Neural progenitor cell (in vitro differentiated cells): ENCODE data around the gene P2RX5. TPM values are rescaled to one million over a fixed set of nuclear protein-coding genes. Genes with fewer than 3 reads are reported as not detected.

Experiments used
- DNase-seq: peaks from one replicate; pipeline ENCODE4 v3.0.0-alpha.2; 2016; ENCODE audit warnings: low spot score
- H2AFZ ChIP-seq: fragments of 200-600 bp; sonication (generic); replicated peaks from 2 replicates; pipeline ENCODE4 v1.6.1; 2016; ENCODE audit warnings: antibody characterized with exemption
- H3F3A ChIP-seq: fragments of 200-600 bp; sonication (generic); 2 replicates; pipeline ENCODE4 v1.6.1; 2016; ENCODE audit warnings: antibody characterized with exemption, low read depth
- H3K27ac ChIP-seq: fragments of 200-600 bp; sonication (generic); 2 replicates; pipeline ENCODE4 v1.5.1; 2016; ENCODE audit warnings: mild to moderate bottlenecking
- H3K27me3 ChIP-seq: fragments of 200-600 bp; sonication (generic); 2 replicates; pipeline ENCODE4 v1.6.1; 2016; ENCODE audit warnings: mild to moderate bottlenecking, moderate library complexity
- H3K36me3 ChIP-seq: fragments of 200-600 bp; sonication (generic); 2 replicates; pipeline ENCODE4 v1.5.1; 2016
- H3K4me1 ChIP-seq: fragments of 200-600 bp; sonication (generic); 2 replicates; pipeline ENCODE4 v1.6.1; 2016; ENCODE audit warnings: mixed run types
- H3K4me2 ChIP-seq: fragments of 200-600 bp; sonication (generic); 2 replicates; pipeline ENCODE4 v1.6.1; 2016
- H3K4me3 ChIP-seq: fragments of 200-600 bp; sonication (generic); 2 replicates; pipeline ENCODE4 v1.5.1; 2016
- H3K79me2 ChIP-seq: fragments of 200-600 bp; sonication (generic); 2 replicates; pipeline ENCODE4 v1.6.1; 2016; ENCODE audit warnings: low read depth
- H3K9ac ChIP-seq: fragments of 200-600 bp; sonication (generic); 2 replicates; pipeline ENCODE4 v1.6.1; 2016
- H3K9me3 ChIP-seq: fragments of 200-600 bp; sonication (generic); 2 replicates; pipeline ENCODE4 v1.5.1; 2016; ENCODE audit warnings: low read depth
- H4K20me1 ChIP-seq: fragments of 200-600 bp; sonication (generic); 2 replicates; pipeline ENCODE4 v1.6.1; 2016; ENCODE audit warnings: low read depth
- H3K27ac Mint-ChIP-seq: 3 replicates; pipeline ENCODE4 v1.8.0; 2021; ENCODE audit warnings: mixed read lengths
- H3K27me3 Mint-ChIP-seq: 2 replicates; pipeline ENCODE4 v1.8.0; 2022; ENCODE audit warnings: low read depth, mild to moderate bottlenecking, inconsistent platforms, moderate library complexity, mixed read lengths; ENCODE audit not compliant: insufficient read depth
- H3K36me3 Mint-ChIP-seq: 3 replicates; pipeline ENCODE4 v1.8.0; 2021; ENCODE audit warnings: mixed read lengths
- H3K4me1 Mint-ChIP-seq: 3 replicates; pipeline ENCODE4 v1.8.0; 2021; ENCODE audit warnings: mixed read lengths
- H3K4me3 Mint-ChIP-seq: 3 replicates; pipeline ENCODE4 v1.8.0; 2021; ENCODE audit warnings: mild to moderate bottlenecking, moderate library complexity, mixed read lengths
- H3K9me3 Mint-ChIP-seq: 3 replicates; pipeline ENCODE4 v1.8.0; 2020; ENCODE audit warnings: mixed read lengths
- EZH2 ChIP-seq: fragments of 200-600 bp; sonication (generic); IDR thresholded peaks from 2 replicates; pipeline ENCODE4 v1.6.1; 2017; ENCODE audit warnings: antibody characterized with exemption, mild to moderate bottlenecking, moderate library complexity
- EZH2phosphoT487 ChIP-seq: fragments of 200-600 bp; sonication (generic); IDR thresholded peaks from 2 replicates; pipeline ENCODE4 v1.6.1; 2017; ENCODE audit warnings: antibody characterized with exemption
- total RNA-seq: library from RNA; depleted of rRNA; stranded (reverse); fragments of >200 nt; gene quantifications from 2 replicates; pipeline ENCODE4 v1.2.3, GENCODE V29; 2015; ENCODE audit warnings: low replicate concordance
- TF ChIP-seq, protein P1 (sequence below): fragments of 200-600 bp; sonication (generic); IDR thresholded peaks from 2 replicates; pipeline ENCODE4 v1.5.1; 2017; ENCODE audit warnings: antibody characterized with exemption, mild to moderate bottlenecking

Gene P2RX5
- total RNA-seq, 1 donor from 2014 or later = not detected

GRCh38 chr17:3626831-3627768 lies 68.9 kb downstream of the P2RX5 start:
- peaks cover 6% of the 10 kb centered on the region for H3K79me2 ChIP-seq
- no peaks in the 10 kb centered on the region for H3K9me3 ChIP-seq
- no peak overlapping the region for H3K4me2 ChIP-seq
- Mint-ChIP-seq H3K4me1 (no peaks in the 10 kb centered on the region), H3K9me3 (no peaks in the 10 kb centered on the region), H3K27me3 (no peaks in the 10 kb centered on the region), H3K36me3 (peaks cover 26% of the 10 kb centered on the region), H3K27ac (no peak overlapping the region), H3K4me3 (no peak overlapping the region)
- TF ChIP-seq EZH2phosphoT487 (no peak), EZH2 (no peak)
- TF ChIP-seq, protein P1, sequence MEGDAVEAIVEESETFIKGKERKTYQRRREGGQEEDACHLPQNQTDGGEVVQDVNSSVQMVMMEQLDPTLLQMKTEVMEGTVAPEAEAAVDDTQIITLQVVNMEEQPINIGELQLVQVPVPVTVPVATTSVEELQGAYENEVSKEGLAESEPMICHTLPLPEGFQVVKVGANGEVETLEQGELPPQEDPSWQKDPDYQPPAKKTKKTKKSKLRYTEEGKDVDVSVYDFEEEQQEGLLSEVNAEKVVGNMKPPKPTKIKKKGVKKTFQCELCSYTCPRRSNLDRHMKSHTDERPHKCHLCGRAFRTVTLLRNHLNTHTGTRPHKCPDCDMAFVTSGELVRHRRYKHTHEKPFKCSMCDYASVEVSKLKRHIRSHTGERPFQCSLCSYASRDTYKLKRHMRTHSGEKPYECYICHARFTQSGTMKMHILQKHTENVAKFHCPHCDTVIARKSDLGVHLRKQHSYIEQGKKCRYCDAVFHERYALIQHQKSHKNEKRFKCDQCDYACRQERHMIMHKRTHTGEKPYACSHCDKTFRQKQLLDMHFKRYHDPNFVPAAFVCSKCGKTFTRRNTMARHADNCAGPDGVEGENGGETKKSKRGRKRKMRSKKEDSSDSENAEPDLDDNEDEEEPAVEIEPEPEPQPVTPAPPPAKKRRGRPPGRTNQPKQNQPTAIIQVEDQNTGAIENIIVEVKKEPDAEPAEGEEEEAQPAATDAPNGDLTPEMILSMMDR = no peak
- DNase-seq = no peak
- H3F3A ChIP-seq = no peaks in the 10 kb centered on the region
- H3K27ac ChIP-seq = no peak overlapping the region
- H3K36me3 ChIP-seq = no peaks in the 10 kb centered on the region
- no peak overlapping the region for H3K4me3 ChIP-seq
- no peak overlapping the region for H2AFZ ChIP-seq
- H4K20me1 ChIP-seq = no peaks in the 10 kb centered on the region
- H3K9ac ChIP-seq = no peak overlapping the region
- no peaks in the 10 kb centered on the region for H3K4me1 ChIP-seq
- H3K27me3 ChIP-seq = no peaks in the 10 kb centered on the region

Other genes with a start within 250 kb of the P2RX5 start
- not detected in 2 replicates for gene SPATA22, start 224.3 kb downstream of the P2RX5 start, total RNA-seq
- not detected in 2 replicates for gene ASPA, start 220.2 kb downstream of the P2RX5 start, total RNA-seq
- 1.5 and 1.9 TPM in 2 replicates for gene TRPV3, start 138.3 kb downstream of the P2RX5 start, total RNA-seq
- gene TRPV1, start 86.7 kb downstream of the P2RX5 start, total RNA-seq = 4.0 and 4.2 TPM in 2 replicates
- 23.4 and 33.4 TPM in 2 replicates for gene SHPK, start 59.9 kb downstream of the P2RX5 start, total RNA-seq
- gene CTNS, start 59.4 kb downstream of the P2RX5 start, total RNA-seq = 9.4 and 9.9 TPM in 2 replicates
- 27.3 and 56.7 TPM in 2 replicates for gene TAX1BP3, start 27.6 kb downstream of the P2RX5 start, total RNA-seq
- gene EMC6, start 27.3 kb downstream of the P2RX5 start, total RNA-seq = 20.0 and 53.1 TPM in 2 replicates
- 14.8 and 21.2 TPM in 2 replicates for gene HASPIN, start 27.7 kb upstream of the P2RX5 start, total RNA-seq
- gene ITGAE, start 105.0 kb upstream of the P2RX5 start, total RNA-seq = 33.7 and 47.5 TPM in 2 replicates
- gene NCBP3, start 150.1 kb upstream of the P2RX5 start, total RNA-seq = 55.7 and 72.4 TPM in 2 replicates
- 2.9 and 6.4 TPM in 2 replicates for gene CAMKK1, start 196.9 kb upstream of the P2RX5 start, total RNA-seq
- gene P2RX1, start 220.3 kb upstream of the P2RX5 start, total RNA-seq = not detected in 2 replicates